HG02885 (cell line): Measurements from ENCODE around the gene ENTREP3.
"Not testable (repeated sequence)": the region's sequence is repeated elsewhere in the genome, so short reads cannot be mapped to it uniquely, and the experiment has no call there.

Experiments used
- ATAC-seq: cut with Tn5 transposase; IDR thresholded peaks from one replicate; pipeline ENCODE4 v1.9.1; 2021; ENCODE audit warnings: mild to moderate bottlenecking; ENCODE audit not compliant: unreplicated experiment, poor library complexity

Gene ENTREP3

GRCh38 chr1:155227261-155228095, 27.8 kb downstream of the ENTREP3 start:
- peak; percentile 91 for ATAC-seq

- ATAC-seq: no peak
Measured at GRCh38 chr1:155226910-155227260, 28.4 kb downstream of the ENTREP3 start.

- ATAC-seq: peak; percentile 29
Measured at GRCh38 chr1:155226188-155226909, 28.9 kb downstream of the ENTREP3 start.

GRCh38 chr1:155225404-155225759, 29.9 kb downstream of the ENTREP3 start:
- not testable (repeated sequence) for ATAC-seq

GRCh38 chr1:155223047-155223446, 32.2 kb downstream of the ENTREP3 start:
- no peak for ATAC-seq

- not testable (repeated sequence) for ATAC-seq
Measured at GRCh38 chr1:155220211-155220965, 34.9 kb downstream of the ENTREP3 start.

GRCh38 chr1:155219592-155220031, 35.7 kb downstream of the ENTREP3 start:
- ATAC-seq: no peak

- no peak for ATAC-seq
Measured at GRCh38 chr1:155218854-155219591, 36.3 kb downstream of the ENTREP3 start.

- ATAC-seq: not testable (repeated sequence)
Measured at GRCh38 chr1:155214702-155215101, 40.6 kb downstream of the ENTREP3 start.

- ATAC-seq: not testable (repeated sequence)
Measured at GRCh38 chr1:155212051-155212440, 43.2 kb downstream of the ENTREP3 start.

GRCh38 chr1:155211381-155212050, 43.8 kb downstream of the ENTREP3 start:
- not testable (repeated sequence) for ATAC-seq

- no peak for ATAC-seq
Measured at GRCh38 chr1:155210314-155211104, 44.8 kb downstream of the ENTREP3 start.

- ATAC-seq: no peak
Measured at GRCh38 chr1:155209312-155209721, 46.0 kb downstream of the ENTREP3 start.

GRCh38 chr1:155208541-155209311, 46.6 kb downstream of the ENTREP3 start, which contains the start of gene MTX1:
TSS of gene MTX1 (plus strand) at chr1:155208695. CDS start at chr1:155208805, 110 bp downstream.
- ATAC-seq: peak; percentile 85

GRCh38 chr1:155207806-155208540, 47.3 kb downstream of the ENTREP3 start, which contains the start of gene THBS3:
TSS of gene THBS3 (minus strand) at chr1:155207897. CDS start at chr1:155207876, 21 bp downstream.
- ATAC-seq: no peak

GRCh38 chr1:155206891-155207805, 48.1 kb downstream of the ENTREP3 start:
- ATAC-seq: no peak
